Hematopoietic multipotent progenitor cell treated with erythropoietin and hydrocortisone succinate and interleukin-3 and kit ligand, for 8 days (in vitro differentiated cells): ENCODE measurements around the gene WDHD1.
"Not testable (repeated sequence)": the region's sequence is repeated elsewhere in the genome, so short reads cannot be mapped to it uniquely, and the experiment has no call there.

Experiments
- DNase-seq: peaks from one replicate; pipeline ENCODE4 v3.0.0-alpha.2; 2015

WDHD1 gene

DNA sequence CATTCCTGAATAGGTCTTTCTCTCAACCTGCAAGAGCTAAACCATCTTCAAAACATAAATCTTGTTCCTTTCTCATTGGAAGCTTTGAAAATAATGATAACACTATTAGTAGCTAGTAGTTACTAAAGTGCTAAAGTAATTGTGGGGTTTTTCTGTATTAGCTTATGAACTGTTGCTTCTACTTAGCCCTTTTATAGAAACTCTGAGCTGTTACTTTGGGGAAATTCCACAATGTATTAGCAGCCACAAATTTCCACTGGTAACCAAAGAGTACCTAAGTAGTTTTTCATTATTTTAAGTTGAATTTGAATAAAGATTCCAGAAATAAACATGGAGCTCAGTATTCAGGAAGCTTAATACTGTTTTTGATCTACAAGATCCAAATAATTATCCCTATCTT is 18.2 kb upstream of the WDHD1 start:
- no peak for DNase-seq

DNA sequence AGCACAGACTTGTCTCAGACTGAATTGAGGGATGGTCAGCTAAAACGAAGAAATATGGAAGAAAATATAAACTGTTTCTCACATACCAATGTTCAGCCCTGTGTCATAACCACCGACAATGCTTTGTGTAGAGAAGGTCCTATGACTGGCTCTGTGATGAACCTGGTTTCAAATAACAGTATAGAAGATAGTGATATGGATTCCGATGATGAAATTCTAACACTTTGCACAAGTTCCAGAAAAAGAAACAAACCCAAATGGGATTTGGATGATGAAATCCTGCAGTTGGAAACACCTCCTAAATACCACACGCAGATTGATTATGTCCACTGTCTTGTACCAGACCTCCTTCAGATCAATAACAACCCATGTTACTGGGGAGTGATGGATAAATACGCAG is 16.6 kb upstream of the WDHD1 start:
- no peak for DNase-seq

DNA sequence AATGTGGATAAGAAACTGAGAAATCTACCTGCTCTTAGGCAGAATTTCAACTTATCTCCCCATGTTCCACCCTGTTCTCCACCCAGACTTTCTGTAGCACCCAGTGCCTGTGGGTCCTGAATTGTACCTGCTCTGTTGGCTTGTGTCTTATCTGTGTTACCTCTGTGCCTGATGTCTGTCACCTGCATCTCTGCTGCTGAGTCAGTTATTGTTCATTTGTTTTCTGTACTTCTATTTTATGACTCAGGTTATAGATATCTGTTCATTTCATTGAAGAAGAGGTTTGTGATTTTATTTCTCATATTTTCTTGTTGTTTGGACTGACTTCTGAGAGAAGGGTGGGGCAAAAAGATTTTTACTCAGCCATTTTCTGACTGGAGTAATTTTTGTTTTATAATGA is 11.8 kb upstream of the WDHD1 start:
- DNase-seq: no peak

DNA sequence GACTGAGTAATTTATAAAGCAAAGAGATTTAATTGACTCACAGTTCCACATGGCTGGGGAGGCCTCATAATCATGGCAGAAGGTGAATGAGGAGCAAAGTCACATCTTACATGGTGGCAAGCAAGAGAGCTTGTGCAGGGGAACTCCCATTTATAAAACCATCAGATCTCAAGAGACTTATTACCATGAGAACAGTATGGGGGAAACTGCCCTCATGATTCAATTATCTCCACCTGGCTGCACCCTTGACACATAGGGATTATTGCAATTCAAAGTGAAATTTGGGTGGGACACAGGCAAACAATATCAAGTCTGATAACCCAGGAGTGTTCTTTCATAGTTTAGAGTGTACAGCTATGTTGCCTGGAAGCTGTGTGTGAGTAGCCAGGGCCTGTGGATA is 11.1 kb upstream of the WDHD1 start:
- DNase-seq: not testable (repeated sequence)

DNA sequence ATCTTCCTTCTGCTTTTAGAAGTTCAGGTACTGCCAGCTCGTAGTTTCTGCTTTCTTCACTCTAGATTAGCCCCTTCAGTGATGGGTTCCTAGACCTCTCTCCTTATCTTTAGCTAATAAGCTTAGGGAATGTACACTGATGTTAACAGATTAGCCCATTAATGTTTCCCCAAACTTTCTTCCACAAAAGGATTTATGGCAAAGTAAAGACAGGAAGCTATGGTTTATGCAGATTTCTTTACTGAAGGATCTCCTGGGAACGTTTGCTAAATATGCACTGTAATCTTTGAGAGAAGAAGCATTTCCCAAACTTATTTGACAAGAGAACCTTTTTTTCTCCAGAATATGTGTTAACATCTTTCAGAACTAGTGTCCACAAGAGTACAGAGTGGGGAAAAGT is 4.3 kb upstream of the WDHD1 start:
- no peak for DNase-seq

DNA sequence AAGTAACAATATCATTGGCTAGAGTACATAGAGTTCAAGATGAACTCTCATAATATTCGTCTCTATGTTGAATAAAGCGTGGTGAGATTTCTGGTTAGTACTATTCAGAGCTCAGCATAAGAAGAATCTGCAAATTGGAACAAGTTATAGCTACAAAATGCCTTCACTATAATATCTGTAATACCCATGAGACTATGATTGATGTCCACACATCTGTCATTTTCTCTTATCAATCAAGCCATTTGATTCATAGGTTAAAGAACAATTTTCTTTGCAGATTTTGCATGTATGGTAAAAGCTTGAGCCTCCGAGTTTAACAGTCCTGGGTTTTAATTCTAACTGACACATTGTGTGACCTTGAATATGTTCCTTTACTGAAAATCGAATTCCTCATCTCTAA is 1.6 kb upstream of the WDHD1 start:
- no peak for DNase-seq

DNA sequence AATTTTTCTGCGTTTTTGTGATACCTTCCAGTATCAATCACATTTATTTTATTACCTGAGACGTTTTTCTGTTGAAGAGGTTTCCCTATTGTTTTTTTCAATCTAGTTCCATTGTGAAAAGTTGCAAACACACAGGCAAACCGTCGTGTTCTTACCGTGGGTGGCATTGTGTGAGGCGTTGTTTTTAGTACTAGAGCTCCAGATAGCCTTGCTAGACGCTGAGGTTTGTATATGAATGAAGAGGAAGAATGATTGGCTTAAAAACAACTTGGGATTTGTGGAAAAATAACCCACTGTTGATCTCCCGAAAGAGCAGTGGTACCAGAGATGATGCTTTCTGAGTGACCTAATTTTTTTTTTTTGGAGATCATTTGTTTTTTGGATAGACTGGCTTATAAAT is 1.2 kb upstream of the WDHD1 start:
- no peak for DNase-seq

DNA sequence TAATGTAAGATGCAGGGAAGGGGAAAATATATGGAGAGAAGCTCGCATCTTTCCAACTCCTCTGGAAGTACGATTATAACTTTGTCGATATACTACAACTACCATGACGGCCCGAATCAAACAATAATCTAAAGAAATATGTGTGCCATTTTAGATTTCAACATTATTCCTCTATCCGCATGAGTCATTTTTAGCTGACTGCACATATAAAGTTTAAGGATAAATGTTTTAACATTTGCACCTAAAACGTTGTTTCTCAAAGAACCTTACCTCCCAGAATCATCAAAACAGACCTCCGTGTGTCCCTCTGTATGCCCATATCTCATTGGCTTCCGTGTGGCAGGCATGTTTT is 482 bp downstream of the WDHD1 start:
- DNase-seq: no peak

DNA sequence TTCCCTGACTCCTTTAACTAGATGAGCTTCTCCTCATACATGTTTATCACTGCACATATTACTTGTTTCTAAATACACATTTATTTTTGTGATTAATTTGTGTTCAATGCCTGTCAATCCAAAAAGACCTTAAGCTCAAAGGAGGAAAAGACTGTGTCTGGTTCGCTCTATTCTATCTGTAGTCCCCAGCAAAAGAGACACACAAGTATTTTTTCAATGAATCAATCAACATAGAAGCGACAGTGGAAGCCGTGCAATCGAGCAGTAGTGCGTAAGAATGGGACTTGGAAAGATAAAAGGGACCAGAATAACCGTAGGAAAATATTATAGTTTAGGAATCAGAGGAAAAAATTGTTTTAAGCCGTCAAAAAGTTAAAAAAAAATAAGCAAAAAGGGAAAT is 951 bp downstream of the WDHD1 start:
- DNase-seq: no peak

DNA sequence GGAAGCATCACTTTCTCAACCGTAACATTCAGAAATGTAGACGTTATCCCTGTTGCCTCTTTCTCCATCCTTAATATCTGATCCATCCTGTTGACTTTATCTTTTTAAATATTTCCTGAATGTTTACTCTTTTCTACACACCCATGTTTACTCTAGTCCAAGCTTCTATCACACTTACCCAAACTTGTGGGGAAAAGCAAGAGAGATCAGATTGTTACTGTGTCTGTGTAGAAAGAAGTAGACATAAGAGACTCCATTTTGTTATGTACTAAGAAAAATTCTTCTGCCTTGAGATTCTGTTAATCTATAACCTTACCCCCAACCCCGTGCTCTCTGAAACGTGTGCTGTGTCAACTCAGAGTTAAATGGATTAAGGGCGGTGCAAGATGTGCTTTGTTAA is 2.5 kb downstream of the WDHD1 start:
- DNase-seq: not testable (repeated sequence)

DNA sequence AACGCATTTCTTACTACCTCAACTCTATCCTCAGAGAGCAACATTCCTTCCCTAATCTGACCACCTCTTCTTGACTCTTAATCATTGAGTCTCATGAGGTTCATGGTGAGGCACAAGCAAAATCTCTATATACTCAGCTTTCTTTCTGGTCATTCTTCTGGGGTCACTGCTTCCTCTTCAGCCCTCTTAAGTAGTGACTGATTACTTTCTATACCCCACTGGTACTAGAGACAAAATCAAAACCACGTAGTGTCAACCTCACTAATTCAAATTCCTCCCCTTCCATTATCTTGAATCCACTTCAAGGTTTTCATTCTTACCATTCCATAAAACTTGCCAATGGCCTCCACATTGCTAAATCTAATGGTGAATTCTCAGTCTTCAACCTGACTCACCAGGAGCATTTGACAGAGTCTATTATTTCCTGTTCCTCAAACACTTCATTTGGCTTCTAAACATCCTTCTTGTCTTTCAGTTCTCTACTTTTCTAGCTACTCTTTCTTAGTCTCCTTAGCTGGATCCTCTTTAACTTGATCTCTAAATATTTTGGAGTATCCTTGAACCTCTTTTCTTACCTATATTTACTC is 6.8 kb downstream of the WDHD1 start:
- no peak for DNase-seq

DNA sequence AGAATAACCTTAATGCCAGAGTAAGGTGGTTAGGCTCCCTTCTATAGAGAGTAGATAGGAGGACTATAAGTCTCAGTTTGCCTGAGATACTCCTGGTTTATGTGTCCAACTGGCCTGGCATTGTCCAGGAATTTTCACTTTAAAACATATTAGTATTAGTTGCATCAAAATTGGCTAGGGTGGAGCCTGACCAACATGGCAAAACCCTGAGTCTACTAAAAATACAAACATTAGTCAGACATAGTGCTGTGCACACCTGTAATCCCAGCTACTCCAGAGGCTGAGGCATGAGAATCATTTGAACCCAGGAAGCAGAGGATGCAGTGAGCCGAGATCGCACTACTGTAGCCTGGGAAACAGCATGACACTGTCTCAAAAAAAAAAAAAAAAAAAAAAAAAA is 11.9 kb downstream of the WDHD1 start:
- DNase-seq: no peak

DNA sequence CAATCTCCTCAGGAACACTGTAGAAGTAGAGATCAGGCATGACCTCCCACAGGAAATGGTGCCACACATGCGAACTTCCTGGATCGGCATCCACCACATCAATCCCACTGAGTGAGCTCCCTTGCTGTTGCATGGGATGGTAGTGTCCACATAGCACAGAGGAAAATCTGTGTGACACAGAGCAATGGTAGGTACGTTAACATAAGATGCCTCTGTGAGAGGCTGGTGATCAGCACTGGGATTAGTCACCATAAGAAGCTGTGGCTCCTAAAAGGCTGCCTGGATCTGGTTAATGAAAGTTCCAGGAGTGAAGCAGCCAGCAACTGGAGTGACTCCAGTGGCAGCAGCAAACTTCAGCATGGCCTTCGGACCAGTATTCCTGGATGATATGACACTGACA is 21.8 kb downstream of the WDHD1 start:
- no peak for DNase-seq

DNA sequence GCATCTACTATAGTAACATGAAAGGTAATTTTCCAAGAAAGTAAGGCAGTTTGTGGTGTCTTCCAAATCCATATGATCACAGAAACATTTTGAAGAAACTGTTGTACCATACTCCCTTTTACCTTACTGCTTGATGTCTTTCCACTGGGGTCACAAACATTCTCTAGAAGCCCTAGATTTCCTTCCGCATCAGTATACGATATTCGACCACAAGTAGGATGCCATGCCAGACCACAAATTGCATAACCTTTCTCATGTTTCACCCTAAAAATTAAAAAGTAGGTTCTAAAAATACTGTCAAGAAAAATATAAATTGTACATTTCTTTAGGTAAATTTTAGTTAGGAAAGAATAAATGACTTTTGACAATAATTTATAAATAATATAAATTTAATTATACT is 26.5 kb downstream of the WDHD1 start:
- no peak for DNase-seq

DNA sequence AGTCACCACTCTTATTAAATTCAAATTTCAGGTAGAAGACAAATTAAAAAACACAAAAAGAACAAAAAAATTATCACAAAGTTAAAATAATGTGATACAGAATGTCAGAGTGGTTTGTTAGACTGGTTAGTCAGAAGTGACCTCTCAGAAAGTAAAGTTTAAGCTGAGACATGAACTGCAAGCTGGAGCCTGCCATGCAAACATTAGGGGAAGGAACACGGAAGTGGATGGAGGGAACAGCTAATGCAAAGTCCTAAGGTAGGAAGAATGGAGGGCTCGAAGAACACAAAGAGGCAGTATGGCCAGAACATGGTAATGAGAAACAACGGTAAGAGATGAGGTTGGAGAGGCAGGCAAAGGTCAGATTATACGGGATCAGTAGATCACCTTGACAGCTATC is 41.7 kb downstream of the WDHD1 start:
- DNase-seq: no peak

DNA sequence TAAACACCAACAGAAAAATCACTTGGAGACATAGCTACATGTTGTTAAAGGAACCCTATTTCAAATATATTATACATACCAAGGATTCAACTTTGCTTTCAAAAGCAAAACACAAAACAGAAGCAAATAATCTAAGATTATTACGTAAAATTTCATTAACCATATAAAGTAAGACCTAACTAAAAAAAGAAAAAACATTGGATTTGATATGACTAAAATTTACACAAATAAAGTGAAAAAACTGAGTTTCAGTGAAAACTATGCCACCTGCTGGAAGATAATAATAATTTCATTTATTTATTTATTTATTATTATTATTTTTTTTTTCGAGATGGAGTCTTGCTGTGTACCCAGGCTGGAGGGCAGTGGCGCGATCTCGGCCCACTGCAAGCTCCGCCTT is 45.2 kb downstream of the WDHD1 start:
- peak; percentile 31 for DNase-seq

DNA sequence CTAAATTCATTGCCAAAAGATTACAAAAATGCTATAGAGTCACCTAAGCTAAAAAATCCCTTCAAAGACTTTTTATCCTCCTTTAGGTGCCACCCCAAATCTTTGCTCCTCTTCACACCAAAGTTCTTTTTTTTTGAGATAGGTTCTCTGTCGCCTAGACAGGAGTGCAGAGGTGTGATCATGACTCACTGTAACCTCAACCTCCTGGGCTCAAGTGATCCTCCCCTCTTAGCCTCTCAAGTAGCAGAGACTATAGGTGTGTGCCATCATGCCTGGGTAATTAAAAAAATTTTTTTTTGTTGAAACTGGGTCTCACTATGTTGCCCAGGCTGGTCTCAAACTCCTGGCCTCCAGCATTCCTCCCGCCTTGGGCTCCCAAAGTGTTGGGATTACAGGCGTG is 47.9 kb downstream of the WDHD1 start:
- DNase-seq: no peak

DNA sequence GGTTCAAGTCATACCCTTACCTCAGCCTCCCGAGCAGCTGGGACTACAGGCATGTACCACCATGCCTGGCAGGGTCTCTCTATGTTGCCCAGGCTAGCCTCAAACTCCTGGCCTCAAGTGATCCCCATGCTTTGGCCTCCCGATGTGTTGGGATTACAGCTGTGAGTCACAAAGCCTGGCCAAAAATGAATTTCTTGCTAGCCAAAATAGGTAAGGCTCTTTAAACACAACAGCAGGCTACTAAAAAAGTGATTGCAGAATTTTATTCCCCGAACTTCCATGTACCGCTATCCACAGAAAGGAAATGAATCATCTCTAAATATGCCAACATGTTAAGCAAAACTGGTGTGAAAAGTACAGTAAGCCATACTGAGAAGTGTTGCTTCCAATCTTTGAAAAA is 50.6 kb downstream of the WDHD1 start:
- DNase-seq: no peak

DNA sequence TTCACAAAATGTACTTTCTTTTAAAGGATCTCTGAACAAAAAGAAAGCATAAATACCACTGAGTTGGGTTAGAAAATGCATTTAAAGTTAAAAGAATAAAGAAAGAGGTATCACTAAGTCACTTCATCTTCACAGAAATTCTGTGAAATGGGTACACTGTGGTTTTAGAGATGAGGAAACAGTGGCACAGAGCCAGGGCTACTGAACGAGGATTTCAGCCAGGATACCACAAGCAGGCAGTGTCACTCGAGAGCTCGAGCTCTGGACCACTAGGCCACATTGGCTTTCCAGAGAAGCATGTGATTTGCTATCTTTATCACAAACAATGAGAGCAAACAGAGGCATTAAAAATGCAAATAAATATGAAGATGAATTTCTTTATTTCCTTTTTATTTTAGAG is 51.0 kb downstream of the WDHD1 start:
- peak; percentile 34 for DNase-seq

DNA sequence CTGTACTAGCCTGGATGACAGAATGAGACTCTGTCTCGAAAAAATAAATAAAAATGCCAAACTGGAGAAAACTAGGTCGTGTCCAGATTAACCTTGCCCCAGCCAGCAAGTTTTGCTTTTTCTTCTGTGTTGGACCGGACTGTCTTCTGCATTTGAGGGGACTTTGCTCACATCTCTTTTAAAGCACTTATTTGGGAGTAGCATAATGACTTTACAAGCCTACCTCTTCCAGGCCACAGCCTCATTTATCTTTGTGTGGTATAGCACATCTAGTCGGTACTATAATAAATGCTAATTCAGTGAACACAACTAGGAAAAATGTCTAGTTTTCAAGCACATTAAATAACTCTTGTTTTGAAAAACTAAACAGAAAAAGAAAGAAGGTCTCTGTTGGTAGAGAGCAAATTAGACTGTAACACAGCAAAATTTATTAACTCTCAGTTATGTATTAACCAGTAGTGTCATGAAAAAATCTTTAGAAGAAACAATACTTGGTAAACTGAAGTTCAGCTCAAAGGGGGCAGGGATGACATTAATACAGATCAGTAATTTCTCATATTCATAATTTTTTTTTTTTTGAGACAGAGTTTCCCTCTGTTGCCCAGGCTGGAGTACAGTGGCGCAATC is 52.0 kb downstream of the WDHD1 start:
- no peak for DNase-seq

DNA sequence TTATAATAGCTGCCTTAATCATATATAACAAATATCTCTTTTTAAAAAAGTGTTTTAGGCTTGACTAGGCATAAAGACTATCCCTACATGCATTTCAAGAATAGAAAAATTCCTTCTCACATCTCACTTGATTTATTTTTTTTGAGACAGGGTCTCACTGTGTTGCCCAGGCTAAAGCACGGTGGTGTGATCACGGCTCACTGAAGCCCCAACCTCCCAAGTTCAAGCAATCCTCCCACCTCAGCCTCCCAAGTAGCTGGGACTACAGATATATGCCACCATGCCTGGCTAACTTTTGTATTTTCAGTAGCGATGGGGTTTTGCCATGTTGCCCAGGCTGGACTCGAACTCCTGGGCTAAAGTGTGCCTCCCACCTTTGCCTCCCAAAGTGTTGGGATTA is 59.4 kb downstream of the WDHD1 start:
- no peak for DNase-seq

DNA sequence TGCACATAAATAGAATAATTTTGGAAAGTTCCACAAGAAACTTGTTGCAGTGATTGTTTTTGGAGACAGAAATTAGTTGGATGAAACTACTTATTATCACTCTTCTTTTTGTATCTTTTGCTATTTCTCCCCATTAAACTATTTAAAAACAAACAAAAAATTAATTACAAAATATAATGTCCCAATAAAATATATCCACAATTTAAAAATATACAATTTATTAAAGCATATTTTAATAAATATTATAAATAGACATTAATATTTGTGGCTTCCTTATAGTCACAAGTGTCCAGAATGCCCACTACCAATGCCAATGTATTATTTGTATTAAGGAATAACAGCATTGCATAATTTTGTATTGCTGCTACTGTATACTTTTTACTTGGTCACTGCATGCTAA is 71.8 kb downstream of the WDHD1 start:
- DNase-seq: no peak

DNA sequence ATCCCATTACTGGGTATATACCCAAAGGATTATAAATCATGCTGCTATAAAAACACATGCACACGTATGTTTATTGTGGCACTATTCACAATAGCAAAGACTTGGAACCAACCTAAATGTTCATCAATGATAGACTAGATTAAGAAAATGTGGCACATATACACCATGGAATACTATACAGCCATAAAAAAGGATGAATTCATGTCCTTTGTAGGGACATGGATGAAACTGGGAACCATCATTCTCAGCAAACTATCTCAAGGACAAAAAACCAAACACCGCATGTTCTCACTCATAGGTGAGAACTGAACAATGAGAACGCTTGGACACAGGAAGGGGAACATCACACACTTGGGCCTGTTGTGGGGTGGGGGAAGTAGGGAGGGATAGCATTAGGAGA is 73.3 kb downstream of the WDHD1 start:
- DNase-seq: not testable (repeated sequence)

DNA sequence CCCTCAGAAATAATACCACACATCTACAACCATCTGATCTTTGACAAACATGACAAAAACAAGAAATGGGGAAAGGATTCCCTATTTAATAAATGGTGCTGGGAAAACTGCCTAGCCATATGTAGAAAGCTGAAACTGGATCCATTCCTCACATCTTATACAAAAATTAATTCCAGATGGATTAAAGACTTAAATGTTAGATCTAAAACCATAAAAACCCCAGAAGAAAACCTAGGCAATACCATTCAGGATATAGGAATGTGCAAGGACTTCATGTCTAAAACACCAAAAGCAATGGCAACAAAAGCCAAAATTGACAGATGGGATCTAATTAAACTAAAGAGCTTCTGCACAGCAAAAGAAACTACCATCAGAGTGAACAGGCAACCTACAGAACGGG is 74.1 kb downstream of the WDHD1 start:
- DNase-seq: not testable (repeated sequence)

DNA sequence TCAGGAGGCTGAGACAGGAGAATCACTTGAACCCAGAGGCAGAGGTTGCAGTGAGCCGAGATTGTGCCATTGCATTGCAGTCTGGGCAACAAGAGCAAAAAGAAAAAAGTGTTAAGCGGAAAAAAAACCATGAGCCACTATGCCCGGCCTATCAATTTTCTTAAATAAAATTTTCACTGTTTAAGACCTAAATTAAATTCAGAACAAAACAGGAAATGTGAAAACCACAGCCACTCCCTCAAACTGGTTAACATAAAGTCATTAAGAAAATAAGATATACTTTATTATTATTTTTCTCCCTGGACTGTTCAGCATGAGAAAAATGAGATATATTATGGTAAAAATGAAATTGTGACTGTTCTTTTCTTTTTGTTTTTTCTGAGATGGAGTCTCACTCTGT is 79.7 kb downstream of the WDHD1 start:
- no peak for DNase-seq

DNA sequence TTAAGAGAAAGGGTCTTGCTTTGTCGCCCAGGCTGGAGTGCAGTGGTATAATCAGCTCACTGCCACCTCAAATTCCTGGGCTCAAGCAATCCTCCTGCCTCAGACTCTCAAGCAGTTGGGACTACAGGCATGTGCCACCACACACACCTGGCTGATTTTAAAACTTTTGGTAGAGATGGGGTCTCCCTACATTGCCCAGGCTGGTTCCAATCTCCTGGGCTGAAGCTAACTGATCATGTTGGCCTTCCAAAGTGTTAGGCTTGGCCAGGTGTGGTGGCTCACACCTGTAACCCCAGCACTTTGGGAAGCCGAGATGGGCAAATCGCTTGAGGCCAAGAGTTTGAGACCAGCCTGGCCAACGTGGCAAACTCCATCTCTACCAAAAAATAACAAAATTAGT is 80.4 kb downstream of the WDHD1 start:
- DNase-seq: no peak
